ENCODE data around the gene LMOD2. TPM values are rescaled to one million over a fixed set of nuclear protein-coding genes. Genes with fewer than 3 reads are reported as not detected.

Gene LMOD2
- total and polyA plus RNA-seq, 2 donors (not counting 3 experiments of a cell fraction or from before 2014, with no cell fraction given) = not detected

- CTCF ChIA-PET = no interaction called here
- Histone ChIP-seq H3K4me2 (ENCODE audit: insufficient read depth, low read length) (no peak overlapping the region), H3K27me3 (ENCODE audit: control insufficient read depth in 2 of 2, insufficient read depth in 2 of 2, low read length in 2 of 2) (no peaks in the 10 kb centered on the region), H3K9ac (replicated peaks; ENCODE audit: extremely low read depth, insufficient read depth, low read length) (no peak overlapping the region), H3K36me3 (ENCODE audit: control insufficient read depth in 2 of 2, extremely low read depth in 1 of 2, insufficient read depth in 2 of 2, low read length in 2 of 2) (no peaks in the 10 kb centered on the region), H3K4me1 (ENCODE audit: control insufficient read depth, extremely low read depth, insufficient read depth, low read length) (peaks cover 17% of the 10 kb centered on the region), H3K9me3 (replicated peaks; ENCODE audit: control insufficient read depth, insufficient read depth, low read length) (no peaks in the 10 kb centered on the region), H3K4me3 (replicated peaks in 1 of 3; ENCODE audit: insufficient read depth in 1 of 3, low read depth in 1 of 3, low read length in 3 of 3) (no peak overlapping the region), H3K79me2 (ENCODE audit: control insufficient read depth, insufficient read depth, low read length) (no peaks in the 10 kb centered on the region), H2AFZ (ENCODE audit: low read depth, low read length) (no peak overlapping the region), H3K9me1 (replicated peaks; ENCODE audit: control insufficient read depth, extremely low read depth, insufficient read depth, low read length) (no peaks in the 10 kb centered on the region), H4K20me1 (replicated peaks; ENCODE audit: control insufficient read depth, extremely low read depth, insufficient read depth, low read length) (no peaks in the 10 kb centered on the region), H3K27ac (ENCODE audit: insufficient read depth, low read depth, low read length) (no peak overlapping the region)
- TF ChIP-seq FOS (IDR thresholded peaks at IDR 0.05; ENCODE audit: borderline replicate concordance, insufficient read depth, low read length) (no peak), POLR2AphosphoS5 (IDR thresholded peaks at IDR 0.05; ENCODE audit: insufficient read depth, low read depth, low read length) (no peak), MYC (IDR thresholded peaks at IDR 0.05; ENCODE audit: low read depth, low read length) (no peak), POLR2A (IDR thresholded peaks at IDR 0.05; ENCODE audit: low read depth, low read length) (no peak), EZH2 (IDR thresholded peaks at IDR 0.05; ENCODE audit: borderline replicate concordance, low read depth, low read length, severe bottlenecking) (no peak), JUN (IDR thresholded peaks at IDR 0.05; ENCODE audit: borderline replicate concordance, insufficient read depth, insufficient read length, low read depth) (no peak), GATA2 (IDR thresholded peaks at IDR 0.05; ENCODE audit: insufficient read depth, insufficient read length, low read depth, low read length) (no peak)
- TF ChIP-seq, protein P1, sequence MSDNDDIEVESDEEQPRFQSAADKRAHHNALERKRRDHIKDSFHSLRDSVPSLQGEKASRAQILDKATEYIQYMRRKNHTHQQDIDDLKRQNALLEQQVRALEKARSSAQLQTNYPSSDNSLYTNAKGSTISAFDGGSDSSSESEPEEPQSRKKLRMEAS (IDR thresholded peaks at IDR 0.05; ENCODE audit: insufficient read depth, insufficient read length) = no peak
- TF ChIP-seq, protein P2, sequence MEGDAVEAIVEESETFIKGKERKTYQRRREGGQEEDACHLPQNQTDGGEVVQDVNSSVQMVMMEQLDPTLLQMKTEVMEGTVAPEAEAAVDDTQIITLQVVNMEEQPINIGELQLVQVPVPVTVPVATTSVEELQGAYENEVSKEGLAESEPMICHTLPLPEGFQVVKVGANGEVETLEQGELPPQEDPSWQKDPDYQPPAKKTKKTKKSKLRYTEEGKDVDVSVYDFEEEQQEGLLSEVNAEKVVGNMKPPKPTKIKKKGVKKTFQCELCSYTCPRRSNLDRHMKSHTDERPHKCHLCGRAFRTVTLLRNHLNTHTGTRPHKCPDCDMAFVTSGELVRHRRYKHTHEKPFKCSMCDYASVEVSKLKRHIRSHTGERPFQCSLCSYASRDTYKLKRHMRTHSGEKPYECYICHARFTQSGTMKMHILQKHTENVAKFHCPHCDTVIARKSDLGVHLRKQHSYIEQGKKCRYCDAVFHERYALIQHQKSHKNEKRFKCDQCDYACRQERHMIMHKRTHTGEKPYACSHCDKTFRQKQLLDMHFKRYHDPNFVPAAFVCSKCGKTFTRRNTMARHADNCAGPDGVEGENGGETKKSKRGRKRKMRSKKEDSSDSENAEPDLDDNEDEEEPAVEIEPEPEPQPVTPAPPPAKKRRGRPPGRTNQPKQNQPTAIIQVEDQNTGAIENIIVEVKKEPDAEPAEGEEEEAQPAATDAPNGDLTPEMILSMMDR (IDR thresholded peaks at IDR 0.05; ENCODE audit: extremely low read depth in 1 of 2, insufficient read depth in 1 of 2, low read depth in 1 of 2, low read length in 2 of 2) = no peak
- FAIRE-seq = no peak
- no peak for DNase-seq (ENCODE audit: low read depth, low spot score)
- no TSS peak for BruUV-seq (replicated peaks)
- dilution Hi-C loops (cut with MboI; ENCODE audit: extremely low pct_ligation_motif_present, low sequenced_read_pairs) = no loop called here
- intact Hi-C loops (cut with micrococcal nuclease) = loop anchor here (5.0 kb wide), 1 partner anchor 1287 kb away; the partner anchor contains the start of gene POT1
- POLR2A ChIA-PET = no interaction called here
These were observed 15.1 kb upstream of the LMOD2 start for GRCh38 chr7:123640583-123640982.
